ENCODE measurements around the gene ADH6. TPM values are rescaled to one million over a fixed set of nuclear protein-coding genes. Genes with fewer than 3 reads are reported as not detected.

Gene ADH6
- total RNA-seq: not detected
- 10 to 100 TPM in 1 of 3 donors, 1 to 10 TPM in 2; 5.0 to 12.5 (median 8.4) TPM for polyA plus RNA-seq

DNA sequence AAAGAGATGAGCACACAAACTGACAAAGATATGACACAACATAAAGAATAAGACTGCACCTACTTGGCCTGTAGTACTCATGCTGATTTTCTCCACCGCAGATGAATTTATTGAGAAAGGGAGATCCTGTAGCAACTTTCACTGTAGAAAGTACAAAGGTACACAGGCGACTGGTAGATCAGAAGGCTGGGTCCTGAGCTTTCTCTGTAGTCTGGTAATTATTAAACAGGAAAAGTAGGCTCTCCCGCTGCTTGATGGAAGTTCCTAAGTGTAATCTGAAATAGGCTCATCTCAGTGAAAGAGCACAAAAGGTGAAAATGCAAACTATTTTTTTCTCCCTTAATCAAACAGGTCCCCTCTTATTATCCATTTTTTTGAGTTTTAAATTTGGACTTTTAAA lies at the start of gene ADH6:
ADH6 (minus strand) TSS at position 175 of the 400 bp plus-strand sequence; CDS start at position 81, 94 bp downstream.
- intact Hi-C loops (cut with DNase I): no loop called here
- H3K9me3 ChIP-seq: no peaks in the 10 kb centered on the region
- TF ChIP-seq POLR2AphosphoS5 (IDR thresholded peaks at IDR 0.05): no peak
- DNase-seq: no peak
- no peaks in the 10 kb centered on the region for H3K27me3 ChIP-seq
- H3K4me3 ChIP-seq: no peak within 1 kb of the TSS
- WGBS, 2 donors: 17 to 69% methylated on average over 3 of the region's 3 CpGs
- H3K27ac ChIP-seq: no peak within 1 kb of the TSS
- H3K4me1 ChIP-seq: peaks cover 0 to 12% (median 2%) of the 10 kb centered on the region in 4 donors
- H3K36me3 ChIP-seq: no peaks in the 10 kb centered on the region

DNA sequence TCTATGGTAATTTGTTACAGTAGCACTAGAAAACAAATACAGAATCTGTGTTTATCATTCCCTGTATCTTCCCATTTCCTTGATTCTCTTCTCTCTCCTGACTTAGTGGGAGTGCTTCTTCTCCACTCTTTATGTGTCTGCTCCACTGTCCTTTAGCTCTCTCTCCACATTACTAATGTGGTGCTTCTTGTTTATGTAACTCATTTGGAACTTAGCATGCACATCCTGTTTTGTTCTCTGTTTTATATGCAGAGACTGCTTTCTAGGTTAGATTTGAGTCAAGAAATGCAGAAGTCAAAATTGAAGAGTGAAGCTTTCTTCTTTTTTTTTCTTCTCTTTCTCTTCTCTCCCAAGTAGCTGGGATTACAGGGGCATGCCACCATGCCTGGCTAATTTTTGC lies 45.9 kb upstream of the ADH6 start:
- H3K9me3 ChIP-seq: no peaks in the 10 kb centered on the region
- H3K27ac ChIP-seq: no peak overlapping the region
- DNase-seq: no peak
- H3K4me1 ChIP-seq: no peaks in the 10 kb centered on the region
- no peaks in the 10 kb centered on the region for H3K27me3 ChIP-seq
- TF ChIP-seq, protein P1, sequence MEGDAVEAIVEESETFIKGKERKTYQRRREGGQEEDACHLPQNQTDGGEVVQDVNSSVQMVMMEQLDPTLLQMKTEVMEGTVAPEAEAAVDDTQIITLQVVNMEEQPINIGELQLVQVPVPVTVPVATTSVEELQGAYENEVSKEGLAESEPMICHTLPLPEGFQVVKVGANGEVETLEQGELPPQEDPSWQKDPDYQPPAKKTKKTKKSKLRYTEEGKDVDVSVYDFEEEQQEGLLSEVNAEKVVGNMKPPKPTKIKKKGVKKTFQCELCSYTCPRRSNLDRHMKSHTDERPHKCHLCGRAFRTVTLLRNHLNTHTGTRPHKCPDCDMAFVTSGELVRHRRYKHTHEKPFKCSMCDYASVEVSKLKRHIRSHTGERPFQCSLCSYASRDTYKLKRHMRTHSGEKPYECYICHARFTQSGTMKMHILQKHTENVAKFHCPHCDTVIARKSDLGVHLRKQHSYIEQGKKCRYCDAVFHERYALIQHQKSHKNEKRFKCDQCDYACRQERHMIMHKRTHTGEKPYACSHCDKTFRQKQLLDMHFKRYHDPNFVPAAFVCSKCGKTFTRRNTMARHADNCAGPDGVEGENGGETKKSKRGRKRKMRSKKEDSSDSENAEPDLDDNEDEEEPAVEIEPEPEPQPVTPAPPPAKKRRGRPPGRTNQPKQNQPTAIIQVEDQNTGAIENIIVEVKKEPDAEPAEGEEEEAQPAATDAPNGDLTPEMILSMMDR (IDR thresholded peaks at IDR 0.05): no peak
- TF ChIP-seq POLR2A (IDR thresholded peaks at IDR 0.05): no peak
- no peak for TF ChIP-seq EP300 (IDR thresholded peaks at IDR 0.05)
- TF ChIP-seq POLR2AphosphoS5 (IDR thresholded peaks at IDR 0.05): no peak
- no peaks in the 10 kb centered on the region for H3K36me3 ChIP-seq
- no peak overlapping the region for H3K4me3 ChIP-seq
- intact Hi-C loops (cut with DNase I): no loop called here

DNA sequence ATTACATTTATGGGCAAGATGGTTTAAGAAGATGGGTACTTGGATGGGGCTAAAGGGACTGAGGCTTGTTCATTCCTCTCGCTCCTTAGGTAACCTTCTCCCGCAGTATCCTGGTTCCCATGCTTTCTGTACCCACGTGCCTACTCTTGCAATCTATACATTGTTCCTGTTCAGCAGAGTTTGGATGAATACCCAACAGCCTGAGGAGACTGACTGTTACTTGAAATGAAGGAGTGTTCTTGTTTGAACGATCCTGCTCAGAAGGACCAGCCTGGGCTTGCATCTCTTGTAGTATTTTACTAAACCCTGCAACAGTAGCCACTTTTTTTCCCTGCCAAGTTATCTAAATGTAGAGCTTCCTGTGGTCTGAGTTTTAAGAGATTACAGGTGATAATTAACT lies 33.7 kb upstream of the ADH6 start:
- intact Hi-C loops (cut with DNase I): no loop called here
- Histone ChIP-seq H3K27me3 (no peaks in the 10 kb centered on the region), H3K36me3 (no peaks in the 10 kb centered on the region), H3K4me3 (no peak overlapping the region), H3K4me1 (peaks cover 0 to 10% (median 7%) of the 10 kb centered on the region in 4 donors), H3K9me3 (no peaks in the 10 kb centered on the region), H3K27ac (no peak overlapping the region)
- TF ChIP-seq POLR2AphosphoS5 (IDR thresholded peaks at IDR 0.05): no peak
- TF ChIP-seq EP300 (IDR thresholded peaks at IDR 0.05): no peak
- TF ChIP-seq, protein P1 (IDR thresholded peaks at IDR 0.05): no peak
- no peak for TF ChIP-seq POLR2A (IDR thresholded peaks at IDR 0.05)
- no peak for DNase-seq
- 91 to 94% methylated on average over 4 of the region's 4 CpGs for WGBS, 2 donors

DNA sequence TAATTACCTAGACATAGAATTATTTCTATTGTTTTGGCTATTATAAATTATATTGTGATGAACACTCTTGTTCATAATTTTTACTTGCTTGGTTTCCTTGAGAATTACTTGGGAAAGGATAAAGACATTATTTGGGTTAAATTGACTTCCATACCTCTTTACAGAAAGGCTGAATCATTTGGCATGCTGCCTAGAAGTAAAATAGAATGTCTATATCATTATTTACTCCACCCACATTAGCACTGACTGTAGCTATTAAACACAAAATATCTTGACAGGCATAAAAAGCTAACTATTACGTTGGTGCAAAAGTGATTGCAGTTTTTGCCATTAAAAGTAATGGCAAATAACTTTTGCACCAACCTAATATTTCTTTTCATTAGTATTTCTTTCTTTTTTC lies 29.7 kb upstream of the ADH6 start:
- 93 to 94% methylated on average over 1 of the region's 1 CpG for WGBS, 2 donors
- H3K9me3 ChIP-seq: peaks cover 0 to 6% (median 2%) of the 10 kb centered on the region in 4 donors
- DNase-seq: no peak
- intact Hi-C loops (cut with DNase I): no loop called here
- H3K4me3 ChIP-seq: no peak overlapping the region
- H3K36me3 ChIP-seq: no peaks in the 10 kb centered on the region
- H3K27me3 ChIP-seq: no peaks in the 10 kb centered on the region
- no peak for TF ChIP-seq EP300 (IDR thresholded peaks at IDR 0.05)
- no peak for TF ChIP-seq POLR2A (IDR thresholded peaks at IDR 0.05)
- TF ChIP-seq, protein P1 (IDR thresholded peaks at IDR 0.05): no peak
- TF ChIP-seq POLR2AphosphoS5 (IDR thresholded peaks at IDR 0.05): no peak
- no peak overlapping the region for H3K27ac ChIP-seq
- H3K4me1 ChIP-seq: peaks cover 0 to 10% (median 7%) of the 10 kb centered on the region in 4 donors

DNA sequence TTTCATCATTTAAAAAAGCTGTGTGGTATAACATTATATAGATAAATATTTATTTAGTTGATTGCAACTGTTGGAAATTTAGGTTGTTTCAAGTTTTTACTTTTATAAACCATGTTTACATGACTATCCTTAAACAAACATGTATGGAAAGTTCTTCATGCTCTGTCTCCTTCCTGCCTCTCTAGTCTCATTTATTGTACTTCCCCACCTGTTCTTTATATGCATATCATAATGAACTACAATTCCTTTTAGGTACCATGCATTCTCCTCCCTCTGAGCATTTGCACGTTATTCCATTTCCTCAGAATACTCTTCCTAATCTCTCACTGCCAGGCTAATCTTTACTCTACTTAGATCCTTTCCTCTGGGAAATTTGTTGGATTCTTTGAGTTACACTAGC lies 16.9 kb upstream of the ADH6 start:
- no peaks in the 10 kb centered on the region for H3K4me1 ChIP-seq
- WGBS, 2 donors: 9 to 59% methylated on average over 1 of the region's 1 CpG
- TF ChIP-seq POLR2A (IDR thresholded peaks at IDR 0.05) (no peak), POLR2AphosphoS5 (IDR thresholded peaks at IDR 0.05) (no peak), EP300 (IDR thresholded peaks at IDR 0.05) (no peak)
- TF ChIP-seq, protein P1 (IDR thresholded peaks at IDR 0.05): no peak
- H3K27ac ChIP-seq: no peak overlapping the region
- H3K36me3 ChIP-seq: no peaks in the 10 kb centered on the region
- no peak for DNase-seq
- intact Hi-C loops (cut with DNase I): no loop called here
- H3K9me3 ChIP-seq: peaks cover 0 to 2% (median 0%) of the 10 kb centered on the region in 4 donors
- no peak overlapping the region for H3K4me3 ChIP-seq
- no peaks in the 10 kb centered on the region for H3K27me3 ChIP-seq
